ENCODE data around the gene SF3B6. TPM values are rescaled to one million over a fixed set of nuclear protein-coding genes. Genes with fewer than 3 reads are reported as not detected.

The SF3B6 gene
- total and polyA plus RNA-seq, 2 donors (not counting 1 experiment from before 2014, with no cell fraction given): 134 to 210 TPM

DNA sequence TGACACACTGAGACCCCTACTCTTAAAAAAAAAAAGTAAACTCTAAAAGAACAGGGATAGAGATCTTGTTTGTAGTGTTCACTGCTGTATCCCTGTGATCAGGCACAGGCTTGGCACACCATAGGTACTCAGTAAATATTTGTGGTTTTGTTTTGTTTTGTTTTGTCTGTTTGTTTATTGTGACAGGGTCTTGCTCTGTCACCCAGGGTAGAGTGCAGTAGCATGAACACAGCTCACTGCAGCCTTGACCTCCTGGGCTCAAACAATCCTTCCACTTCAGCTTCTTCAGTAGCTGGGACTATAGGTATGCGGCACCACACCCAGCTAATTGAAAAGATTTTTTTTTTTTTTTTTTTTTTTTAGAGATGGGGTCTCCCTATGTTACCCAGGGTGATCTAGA lies 23.2 kb downstream of the SF3B6 start:
- Histone ChIP-seq H3K4me3 (replicated peaks in 1 of 4; ENCODE audit: control extremely low read depth in 1 of 4, insufficient read depth in 1 of 4, low read depth in 3 of 4, low read length in 4 of 4) (no peak overlapping the region), H2AFZ (ENCODE audit: low read length) (no peak overlapping the region), H4K20me1 (ENCODE audit: control insufficient read depth, extremely low read depth, insufficient read depth, low read length) (no peaks in the 10 kb centered on the region), H3K9me3 (ENCODE audit: control insufficient read depth, insufficient read depth, low read depth, low read length) (no peaks in the 10 kb centered on the region), H3K27ac (ENCODE audit: insufficient read depth, low read length) (no peak overlapping the region), H3K9ac (ENCODE audit: insufficient read depth, low read length) (no peak overlapping the region), H3K36me3 (ENCODE audit: control insufficient read depth, insufficient read depth, low read length) (no peaks in the 10 kb centered on the region), H3K79me2 (ENCODE audit: control insufficient read depth, insufficient read depth, low read length) (no peaks in the 10 kb centered on the region), H3K27me3 (ENCODE audit: control insufficient read depth, insufficient read depth, low read length) (no peaks in the 10 kb centered on the region), H3K4me1 (ENCODE audit: control insufficient read depth, extremely low read depth, insufficient read depth, low read length) (peaks cover 2% of the 10 kb centered on the region), H3K4me2 (ENCODE audit: extremely low read depth, insufficient read depth, low read length) (no peak overlapping the region)
- TF ChIP-seq EZH2 (IDR thresholded peaks at IDR 0.05; ENCODE audit: low read length, missing control alignments) (no peak), CTCF (conservative IDR thresholded peaks at IDR 0.05 in 1 of 2, IDR thresholded peaks at IDR 0.05 in 1 of 2; ENCODE audit: low read depth in 1 of 2, low read length in 2 of 2) (no peak)
- DNase-seq (ENCODE audit: low read depth in 2 of 2): no peak

DNA sequence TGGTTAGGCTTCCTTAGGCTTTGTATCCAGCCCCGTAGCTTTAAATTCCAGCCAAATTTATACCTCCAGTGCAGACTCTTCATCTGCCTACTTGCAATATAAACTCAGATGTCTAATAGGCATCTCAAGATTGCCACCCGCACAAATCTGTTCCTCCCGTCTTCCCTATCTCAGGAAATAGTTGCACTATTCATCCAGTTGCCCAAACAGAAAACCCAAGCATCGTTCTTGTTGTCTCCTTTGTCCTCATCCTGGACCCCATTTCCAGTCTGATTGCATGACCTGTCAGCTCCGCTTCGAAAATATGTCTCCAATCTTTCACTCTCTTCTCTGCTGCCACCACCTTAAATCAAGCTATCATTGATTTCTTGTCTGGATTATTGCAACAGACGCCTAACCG lies 24.3 kb downstream of the SF3B6 start:
- no peak overlapping the region for H2AFZ ChIP-seq (ENCODE audit: low read length)
- no peak overlapping the region for H3K27ac ChIP-seq (ENCODE audit: insufficient read depth, low read length)
- no peaks in the 10 kb centered on the region for H3K9me3 ChIP-seq (ENCODE audit: control insufficient read depth, insufficient read depth, low read depth, low read length)
- peaks cover 2% of the 10 kb centered on the region for H3K4me1 ChIP-seq (ENCODE audit: control insufficient read depth, extremely low read depth, insufficient read depth, low read length)
- H3K27me3 ChIP-seq (ENCODE audit: control insufficient read depth, insufficient read depth, low read length): no peaks in the 10 kb centered on the region
- DNase-seq (ENCODE audit: low read depth in 2 of 2): no peak
- no peak overlapping the region for H3K9ac ChIP-seq (ENCODE audit: insufficient read depth, low read length)
- H3K4me2 ChIP-seq (ENCODE audit: extremely low read depth, insufficient read depth, low read length): no peak overlapping the region
- TF ChIP-seq EZH2 (IDR thresholded peaks at IDR 0.05; ENCODE audit: low read length, missing control alignments): no peak
- no peak for TF ChIP-seq CTCF (conservative IDR thresholded peaks at IDR 0.05 in 1 of 2, IDR thresholded peaks at IDR 0.05 in 1 of 2; ENCODE audit: low read depth in 1 of 2, low read length in 2 of 2)
- H3K36me3 ChIP-seq (ENCODE audit: control insufficient read depth, insufficient read depth, low read length): no peaks in the 10 kb centered on the region
- H3K4me3 ChIP-seq (replicated peaks in 1 of 4; ENCODE audit: control extremely low read depth in 1 of 4, insufficient read depth in 1 of 4, low read depth in 3 of 4, low read length in 4 of 4): no peak overlapping the region
- peaks cover under 1% of the 10 kb centered on the region for H3K79me2 ChIP-seq (ENCODE audit: control insufficient read depth, insufficient read depth, low read length)
- no peaks in the 10 kb centered on the region for H4K20me1 ChIP-seq (ENCODE audit: control insufficient read depth, extremely low read depth, insufficient read depth, low read length)

DNA sequence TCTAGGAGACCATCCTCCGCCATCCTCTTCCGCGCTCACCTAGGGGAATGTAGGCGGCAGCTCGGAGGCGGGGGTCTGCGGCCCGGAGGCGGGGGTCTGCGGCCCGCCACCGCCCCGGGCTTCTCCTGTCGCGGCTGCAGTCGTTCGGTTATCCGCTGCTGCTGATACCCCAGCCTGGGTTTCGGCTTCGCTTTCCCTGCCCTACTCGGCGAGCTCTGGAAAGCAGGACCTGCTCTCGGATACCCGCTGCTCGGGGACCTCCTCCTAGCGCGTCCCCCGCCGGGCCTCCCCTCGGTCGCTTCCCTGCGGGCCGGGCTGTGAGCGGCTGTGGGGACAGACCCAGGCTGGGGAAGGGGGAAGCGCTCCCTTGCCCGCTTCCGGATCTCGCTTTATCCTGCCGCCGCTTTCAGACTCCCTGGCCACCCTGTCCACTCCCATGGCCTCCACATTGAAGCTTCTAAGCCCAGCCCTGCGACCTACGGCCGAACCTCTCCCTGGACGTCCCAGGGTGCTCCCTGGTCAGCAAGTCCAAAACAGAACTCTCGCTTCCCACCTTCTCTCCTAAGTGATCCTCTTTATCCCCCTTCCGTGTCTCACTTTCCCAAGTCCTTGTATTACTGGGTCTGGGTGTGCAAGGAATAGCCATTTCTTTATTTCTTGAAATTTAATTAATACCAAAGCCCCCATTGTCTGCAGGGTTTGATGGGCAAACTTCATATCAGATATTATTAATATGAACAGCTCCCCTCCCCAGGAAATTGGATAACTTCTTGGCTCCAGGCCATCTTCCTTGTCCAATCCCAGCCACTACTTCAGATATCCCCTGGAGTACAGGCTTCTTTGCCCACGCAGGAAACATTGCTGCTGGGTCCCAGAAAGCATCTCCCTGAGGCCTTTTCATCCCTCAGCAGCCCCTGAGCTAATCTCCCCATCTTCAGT lies 25.8 kb downstream of the SF3B6 start:
- DNase-seq (ENCODE audit: low read depth in 2 of 2): peak; percentile 16 to 19
- H4K20me1 ChIP-seq (ENCODE audit: control insufficient read depth, extremely low read depth, insufficient read depth, low read length): no peaks in the 10 kb centered on the region
- H3K4me3 ChIP-seq (replicated peaks in 1 of 4; ENCODE audit: control extremely low read depth in 1 of 4, insufficient read depth in 1 of 4, low read depth in 3 of 4, low read length in 4 of 4): peak overlapping the region; percentile 47 to 71 (median 54)
- peak overlapping the region; percentile 96 for H3K4me2 ChIP-seq (ENCODE audit: extremely low read depth, insufficient read depth, low read length)
- H3K36me3 ChIP-seq (ENCODE audit: control insufficient read depth, insufficient read depth, low read length): no peaks in the 10 kb centered on the region
- H2AFZ ChIP-seq (ENCODE audit: low read length): peak overlapping the region; percentile 76
- peaks cover 8% of the 10 kb centered on the region for H3K79me2 ChIP-seq (ENCODE audit: control insufficient read depth, insufficient read depth, low read length)
- H3K9me3 ChIP-seq (ENCODE audit: control insufficient read depth, insufficient read depth, low read depth, low read length): no peaks in the 10 kb centered on the region
- no peaks in the 10 kb centered on the region for H3K27me3 ChIP-seq (ENCODE audit: control insufficient read depth, insufficient read depth, low read length)
- H3K4me1 ChIP-seq (ENCODE audit: control insufficient read depth, extremely low read depth, insufficient read depth, low read length): peaks cover 2% of the 10 kb centered on the region
- no peak for TF ChIP-seq EZH2 (IDR thresholded peaks at IDR 0.05; ENCODE audit: low read length, missing control alignments)
- no peak for TF ChIP-seq CTCF (conservative IDR thresholded peaks at IDR 0.05 in 1 of 2, IDR thresholded peaks at IDR 0.05 in 1 of 2; ENCODE audit: low read depth in 1 of 2, low read length in 2 of 2)
- H3K27ac ChIP-seq (ENCODE audit: insufficient read depth, low read length): no peak overlapping the region
- peak overlapping the region; percentile 46 for H3K9ac ChIP-seq (ENCODE audit: insufficient read depth, low read length)

Data from fibroblast of lung (primary cell).